22Rv1 (cell line): ENCODE measurements around the gene INPPL1.
"Not testable (repeated sequence)": the region's sequence is repeated elsewhere in the genome, so short reads cannot be mapped to it uniquely, and the experiment has no call there.

ENCODE experiments used
- H3K27ac ChIP-seq: fragments of 450-650 bp; 2 replicates; pipeline ENCODE4 v1.5.1; 2017
- ZFX ChIP-seq: fragments of 450-650 bp; IDR thresholded peaks from 2 replicates; pipeline ENCODE4 v1.6.1; 2017; ENCODE audit warnings: antibody characterized with exemption, borderline replicate concordance
- TF ChIP-seq, protein P1 (sequence below): fragments of 450-650 bp; IDR thresholded peaks from 2 replicates; pipeline ENCODE4 v1.5.1; 2017; ENCODE audit warnings: mild to moderate bottlenecking

Gene INPPL1

DNA sequence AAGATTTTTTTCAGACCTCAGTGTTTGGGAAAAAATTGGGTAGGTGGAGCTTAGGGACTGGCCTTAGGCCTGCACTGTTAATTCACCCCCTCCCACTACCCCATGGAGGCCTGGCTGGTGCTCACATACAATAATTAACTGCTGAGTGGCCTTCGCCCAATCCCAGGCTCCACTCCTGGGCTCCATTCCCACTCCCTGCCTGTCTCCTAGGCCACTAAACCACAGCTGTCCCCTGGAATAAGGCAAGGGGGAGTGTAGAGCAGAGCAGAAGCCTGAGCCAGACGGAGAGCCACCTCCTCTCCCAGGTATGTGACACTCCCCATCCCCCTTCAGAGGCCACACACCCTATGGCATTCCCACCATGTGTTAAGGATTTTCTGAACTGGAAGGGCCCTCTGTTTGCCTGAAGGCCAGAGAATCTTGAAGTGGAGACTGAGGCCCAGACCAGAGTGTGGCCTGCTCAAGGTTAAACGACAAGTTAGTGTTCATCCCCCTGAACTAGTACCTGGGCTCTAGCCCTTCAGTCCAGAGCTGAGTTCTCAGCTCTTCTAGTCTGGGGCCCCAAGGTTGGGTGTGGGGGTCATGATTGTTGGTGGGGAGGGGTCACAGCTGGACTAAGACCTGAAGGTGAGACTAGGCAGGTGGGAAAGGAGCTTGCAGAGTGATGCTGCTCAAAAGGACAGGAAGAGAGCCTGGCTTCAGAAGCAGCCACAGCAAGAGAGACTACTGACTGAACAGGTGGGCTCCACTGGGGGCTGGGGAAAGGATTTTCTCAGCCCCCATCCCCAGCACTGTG is 34.9 kb upstream of the INPPL1 start:
- no peak overlapping the region for H3K27ac ChIP-seq
- TF ChIP-seq, protein P1, sequence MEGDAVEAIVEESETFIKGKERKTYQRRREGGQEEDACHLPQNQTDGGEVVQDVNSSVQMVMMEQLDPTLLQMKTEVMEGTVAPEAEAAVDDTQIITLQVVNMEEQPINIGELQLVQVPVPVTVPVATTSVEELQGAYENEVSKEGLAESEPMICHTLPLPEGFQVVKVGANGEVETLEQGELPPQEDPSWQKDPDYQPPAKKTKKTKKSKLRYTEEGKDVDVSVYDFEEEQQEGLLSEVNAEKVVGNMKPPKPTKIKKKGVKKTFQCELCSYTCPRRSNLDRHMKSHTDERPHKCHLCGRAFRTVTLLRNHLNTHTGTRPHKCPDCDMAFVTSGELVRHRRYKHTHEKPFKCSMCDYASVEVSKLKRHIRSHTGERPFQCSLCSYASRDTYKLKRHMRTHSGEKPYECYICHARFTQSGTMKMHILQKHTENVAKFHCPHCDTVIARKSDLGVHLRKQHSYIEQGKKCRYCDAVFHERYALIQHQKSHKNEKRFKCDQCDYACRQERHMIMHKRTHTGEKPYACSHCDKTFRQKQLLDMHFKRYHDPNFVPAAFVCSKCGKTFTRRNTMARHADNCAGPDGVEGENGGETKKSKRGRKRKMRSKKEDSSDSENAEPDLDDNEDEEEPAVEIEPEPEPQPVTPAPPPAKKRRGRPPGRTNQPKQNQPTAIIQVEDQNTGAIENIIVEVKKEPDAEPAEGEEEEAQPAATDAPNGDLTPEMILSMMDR = no peak
- no peak for TF ChIP-seq ZFX

DNA sequence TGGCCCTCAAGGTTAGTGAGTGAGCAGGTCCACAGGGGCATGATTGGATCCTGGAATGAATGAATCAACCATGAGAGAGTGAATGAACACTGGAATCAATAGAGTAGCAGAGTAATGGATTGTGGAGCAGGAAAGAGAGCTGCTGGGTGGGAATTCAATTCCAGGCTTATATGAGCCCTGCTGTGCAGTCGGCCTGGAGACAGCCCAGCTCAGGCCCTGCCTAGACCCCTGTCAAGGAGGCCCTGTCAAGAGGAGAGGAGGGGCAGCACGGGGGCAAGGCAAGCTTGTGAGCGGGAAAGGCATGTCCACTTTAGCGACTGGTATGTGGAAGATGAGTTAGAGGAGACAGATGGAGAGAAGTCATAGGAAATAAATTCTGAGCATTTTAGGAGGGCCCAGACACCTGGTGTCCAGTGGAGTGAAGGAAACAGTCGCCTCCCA is 33.9 kb upstream of the INPPL1 start:
- TF ChIP-seq, protein P1 = no peak
- no peak for TF ChIP-seq ZFX
- H3K27ac ChIP-seq = no peak overlapping the region

DNA sequence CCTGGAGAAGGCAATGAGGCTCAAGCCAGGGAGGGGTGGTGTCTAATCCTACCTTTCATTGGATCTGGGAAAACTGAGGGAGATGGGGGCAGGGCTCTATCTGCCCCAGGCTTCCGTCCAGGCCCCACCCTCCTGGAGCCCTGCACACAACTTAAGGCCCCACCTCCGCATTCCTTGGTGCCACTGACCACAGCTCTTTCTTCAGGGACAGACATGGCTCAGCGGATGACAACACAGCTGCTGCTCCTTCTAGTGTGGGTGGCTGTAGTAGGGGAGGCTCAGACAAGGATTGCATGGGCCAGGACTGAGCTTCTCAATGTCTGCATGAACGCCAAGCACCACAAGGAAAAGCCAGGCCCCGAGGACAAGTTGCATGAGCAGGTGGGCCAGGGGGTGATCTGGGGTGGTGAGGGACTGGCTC is 32.6 kb upstream of the INPPL1 start, which contains the start of gene FOLR1:
FOLR1 (plus strand) TSS at position 180 of the 421 bp plus-strand sequence; CDS start at position 214, 34 bp downstream.
- no peak within 1 kb of the TSS for H3K27ac ChIP-seq
- TF ChIP-seq, protein P1 = no peak
- no peak for TF ChIP-seq ZFX

DNA sequence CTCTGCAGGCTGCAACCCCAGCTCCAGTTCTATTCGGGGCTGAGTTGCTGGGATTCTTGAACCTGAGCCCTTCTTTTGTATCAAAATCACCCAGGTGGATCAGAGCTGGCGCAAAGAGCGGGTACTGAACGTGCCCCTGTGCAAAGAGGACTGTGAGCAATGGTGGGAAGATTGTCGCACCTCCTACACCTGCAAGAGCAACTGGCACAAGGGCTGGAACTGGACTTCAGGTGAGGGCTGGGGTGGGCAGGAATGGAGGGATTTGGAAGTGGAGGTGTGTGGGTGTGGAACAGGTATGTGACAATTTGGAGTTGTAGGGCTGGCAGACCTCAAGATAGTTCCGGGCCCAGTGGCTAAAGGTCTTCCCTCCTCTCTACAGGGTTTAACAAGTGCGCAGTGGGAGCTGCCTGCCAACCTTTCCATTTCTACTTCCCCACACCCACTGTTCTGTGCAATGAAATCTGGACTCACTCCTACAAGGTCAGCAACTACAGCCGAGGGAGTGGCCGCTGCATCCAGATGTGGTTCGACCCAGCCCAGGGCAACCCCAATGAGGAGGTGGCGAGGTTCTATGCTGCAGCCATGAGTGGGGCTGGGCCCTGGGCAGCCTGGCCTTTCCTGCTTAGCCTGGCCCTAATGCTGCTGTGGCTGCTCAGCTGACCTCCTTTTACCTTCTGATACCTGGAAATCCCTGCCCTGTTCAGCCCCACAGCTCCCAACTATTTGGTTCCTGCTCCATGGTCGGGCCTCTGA is 28.9 kb upstream of the INPPL1 start:
- H3K27ac ChIP-seq = no peak overlapping the region
- no peak for TF ChIP-seq ZFX
- TF ChIP-seq, protein P1 = no peak

DNA sequence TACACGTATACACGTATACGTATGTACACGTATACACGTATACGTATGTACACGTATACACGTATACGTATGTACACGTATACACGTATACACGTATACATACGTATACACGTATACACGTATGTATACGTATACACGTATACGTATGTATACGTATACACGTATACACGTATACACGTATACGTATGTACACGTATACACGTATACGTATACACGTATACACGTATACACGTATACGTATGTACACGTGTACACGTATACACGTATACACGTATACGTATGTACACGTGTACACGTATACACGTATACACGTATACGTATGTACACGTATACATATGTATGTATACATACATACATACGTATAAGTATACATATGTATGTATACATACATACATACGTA is 23.1 kb upstream of the INPPL1 start:
- H3K27ac ChIP-seq = not testable (repeated sequence)

DNA sequence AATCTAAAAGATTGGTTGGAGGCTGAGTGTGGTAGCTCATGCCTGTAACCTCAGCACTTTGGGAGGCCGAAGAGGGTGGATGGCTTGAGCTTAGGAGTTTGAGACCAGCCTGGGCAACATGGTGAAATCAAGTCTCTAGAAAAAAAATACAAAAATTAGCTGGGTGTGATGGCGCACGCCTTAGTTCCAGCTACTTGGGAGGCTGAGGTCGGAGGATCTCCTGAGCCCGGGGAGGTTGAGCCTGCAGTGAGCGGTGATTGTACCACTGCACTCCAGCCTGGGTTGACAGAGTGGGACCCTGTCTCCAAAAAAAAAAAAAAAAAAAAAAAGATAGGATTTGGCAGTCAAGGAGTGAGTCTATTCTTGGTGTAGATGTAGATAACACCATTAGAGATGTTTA is 22.0 kb upstream of the INPPL1 start:
- TF ChIP-seq ZFX = no peak
- TF ChIP-seq, protein P1 = no peak
- H3K27ac ChIP-seq = no peak overlapping the region

DNA sequence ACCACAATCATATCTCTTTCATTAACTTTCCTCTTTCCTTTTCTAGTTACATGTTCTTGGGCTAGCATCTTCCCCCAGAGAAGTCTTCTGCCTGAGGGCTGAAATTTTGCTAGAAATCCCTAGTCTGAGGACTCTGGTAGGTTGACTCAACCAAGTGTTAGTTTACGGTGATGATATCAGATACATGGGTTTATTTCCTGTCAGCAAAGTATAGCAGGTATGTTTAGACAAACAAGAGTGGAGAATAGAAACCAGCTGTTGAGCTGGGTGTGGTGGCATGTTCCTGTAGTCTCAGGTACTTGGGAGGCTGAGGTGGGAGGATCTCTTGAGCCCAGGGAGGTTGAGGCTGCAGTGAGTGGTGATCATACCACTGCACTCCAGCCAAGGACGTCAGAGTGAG is 21.4 kb upstream of the INPPL1 start:
- TF ChIP-seq ZFX = no peak
- TF ChIP-seq, protein P1 = no peak
- no peak overlapping the region for H3K27ac ChIP-seq
